Left kidney (tissue), 8 donors: ENCODE results near the gene SERINC2. TPM values are rescaled to one million over a fixed set of nuclear protein-coding genes. Genes with fewer than 3 reads are reported as not detected.

Experiments
- DNase-seq: peaks from one replicate; pipeline ENCODE4 v3.0.0-alpha.2; 2013
- long read RNA-seq, 8 donors: transcript quantifications; one replicate each; lab custom pipeline, GENCODE V29; 2026
- polyA plus RNA-seq: library from polyadenylated mRNA; unstranded; fragments of 120-200 nt; gene quantifications from one replicate; pipeline ENCODE4 v1.2.1, GENCODE V29; 2013; ENCODE audit not compliant: insufficient read length

Gene SERINC2
- 40.9 TPM for polyA plus RNA-seq
- long read RNA-seq, donor 1, transcript SERINC2-201 (10 exons, 1,997 nt): major isoform, 18 of 38 reads
- long read RNA-seq, donor 1, partial matches to known transcripts: 20 of 38 reads
- long read RNA-seq, donor 1, other reads (novel, unspliced or antisense): 0 of 38 reads
- long read RNA-seq, donor 2, partial matches to known transcripts: 14 of 17 reads
- long read RNA-seq, donor 2, other reads (novel, unspliced or antisense): 0 of 17 reads
- long read RNA-seq, donor 3, transcript SERINC2-201 (10 exons, 1,997 nt): major isoform, 8 of 27 reads
- long read RNA-seq, donor 3, partial matches to known transcripts: 19 of 27 reads
- long read RNA-seq, donor 3, other reads (novel, unspliced or antisense): 0 of 27 reads
- long read RNA-seq, donor 4: 0 reads
- long read RNA-seq, donor 5, transcript SERINC2-201 (10 exons, 1,997 nt): major isoform, 26 of 26 reads
- long read RNA-seq, donor 5, partial matches to known transcripts: 0 of 26 reads
- long read RNA-seq, donor 5, other reads (novel, unspliced or antisense): 0 of 26 reads
- long read RNA-seq, donor 6, transcript SERINC2-201 (10 exons, 1,997 nt): major isoform, 17 of 37 reads
- long read RNA-seq, donor 6, partial matches to known transcripts: 20 of 37 reads
- long read RNA-seq, donor 6, other reads (novel, unspliced or antisense): 0 of 37 reads
- long read RNA-seq, donor 7, transcript SERINC2-201 (10 exons, 1,997 nt): major isoform, 18 of 33 reads
- long read RNA-seq, donor 7, partial matches to known transcripts: 15 of 33 reads
- long read RNA-seq, donor 7, other reads (novel, unspliced or antisense): 0 of 33 reads
- long read RNA-seq, donor 8, transcript SERINC2-201 (10 exons, 1,997 nt): major isoform, 7 of 7 reads
- long read RNA-seq, donor 8, partial matches to known transcripts: 0 of 7 reads
- long read RNA-seq, donor 8, other reads (novel, unspliced or antisense): 0 of 7 reads

DNA sequence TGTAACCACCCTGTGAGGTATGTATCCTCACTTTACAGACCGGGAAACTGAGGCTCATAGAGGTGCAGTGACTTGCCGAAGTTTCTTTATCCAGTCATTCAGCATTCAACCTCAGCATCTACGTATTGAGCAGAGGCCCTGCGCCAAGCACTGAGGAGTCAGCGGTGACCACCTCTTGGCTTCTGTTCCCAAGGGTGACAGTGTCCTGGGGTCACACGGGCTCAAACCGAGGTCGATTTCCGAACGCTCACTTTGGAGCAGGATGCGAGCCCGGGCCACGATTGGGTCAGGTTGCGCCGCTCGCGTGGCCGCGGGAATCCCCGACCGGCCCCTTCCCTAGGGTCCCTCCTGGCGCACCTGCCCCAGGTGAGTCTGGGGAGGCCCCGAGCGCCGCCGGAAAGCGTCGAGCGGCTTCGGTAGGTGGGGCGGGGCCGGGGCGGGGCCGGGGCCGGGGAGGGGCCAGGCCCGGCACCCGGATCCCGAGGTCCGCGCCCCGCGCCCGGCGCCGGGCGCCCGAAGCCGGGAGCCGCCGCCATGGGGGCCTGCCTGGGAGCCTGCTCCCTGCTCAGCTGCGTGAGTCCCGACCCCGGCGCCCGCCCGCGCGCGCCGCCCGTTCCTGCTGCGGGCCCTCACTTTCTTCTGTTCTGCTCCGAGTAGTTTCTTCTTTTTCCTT is at the start of gene SERINC2:
SERINC2 (plus strand) TSS at position 482 of the 673 bp plus-strand sequence; CDS start at position 535, 53 bp downstream.
- peak; percentile 29 for DNase-seq

DNA sequence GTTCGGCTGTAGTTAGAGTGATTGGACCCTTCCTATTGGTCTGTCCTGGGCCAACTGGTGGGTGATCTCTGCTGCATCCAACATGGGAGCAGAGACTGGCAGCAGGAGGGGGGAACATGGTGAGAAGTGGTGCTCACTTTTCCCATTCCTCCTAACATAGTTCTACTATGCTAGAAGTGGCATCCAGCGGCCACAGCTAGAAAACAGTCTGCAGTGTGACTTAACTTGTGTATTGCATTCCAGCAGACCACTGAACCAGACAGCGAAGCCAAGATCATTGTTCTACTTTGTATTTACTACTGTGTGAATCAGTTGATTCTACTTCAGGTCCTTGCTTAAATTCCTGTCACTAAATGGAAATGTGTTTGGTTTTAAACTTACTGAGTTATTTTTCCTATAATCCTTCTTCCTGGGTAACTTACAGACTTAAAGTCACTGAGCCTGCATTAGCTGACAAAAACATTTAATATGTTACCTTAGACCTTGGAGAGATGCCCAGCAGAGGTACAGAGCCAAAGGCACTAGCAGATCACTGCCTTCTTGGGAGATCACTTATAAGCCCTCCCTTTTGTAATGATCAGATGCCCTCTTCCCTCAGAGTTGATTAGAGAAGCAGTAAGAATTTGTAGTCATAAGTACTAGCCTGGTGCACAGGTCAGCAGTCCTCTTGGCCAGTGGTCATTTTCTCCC is 48.3 kb upstream of the SERINC2 start:
- peak; percentile 66 for DNase-seq

DNA sequence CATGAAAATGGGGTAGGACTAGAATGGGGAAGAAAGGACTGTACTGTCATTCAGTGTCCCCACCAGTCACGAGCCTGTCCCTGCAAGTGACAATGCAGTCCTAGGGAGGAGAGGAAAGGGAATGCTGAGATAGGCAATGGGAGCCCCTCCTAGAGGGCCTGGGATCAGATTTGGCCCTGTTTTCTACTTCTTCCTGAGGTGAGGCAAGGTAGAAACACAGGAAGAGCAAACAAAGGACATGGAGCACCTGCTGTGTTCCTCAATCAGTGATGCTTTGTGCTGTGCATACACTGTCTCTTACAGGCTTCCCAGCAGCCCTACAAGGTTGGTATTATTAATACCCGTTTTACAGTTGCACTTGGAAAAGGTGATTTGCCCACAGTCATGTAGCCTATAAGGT is 46.2 kb upstream of the SERINC2 start:
- DNase-seq: no peak

DNA sequence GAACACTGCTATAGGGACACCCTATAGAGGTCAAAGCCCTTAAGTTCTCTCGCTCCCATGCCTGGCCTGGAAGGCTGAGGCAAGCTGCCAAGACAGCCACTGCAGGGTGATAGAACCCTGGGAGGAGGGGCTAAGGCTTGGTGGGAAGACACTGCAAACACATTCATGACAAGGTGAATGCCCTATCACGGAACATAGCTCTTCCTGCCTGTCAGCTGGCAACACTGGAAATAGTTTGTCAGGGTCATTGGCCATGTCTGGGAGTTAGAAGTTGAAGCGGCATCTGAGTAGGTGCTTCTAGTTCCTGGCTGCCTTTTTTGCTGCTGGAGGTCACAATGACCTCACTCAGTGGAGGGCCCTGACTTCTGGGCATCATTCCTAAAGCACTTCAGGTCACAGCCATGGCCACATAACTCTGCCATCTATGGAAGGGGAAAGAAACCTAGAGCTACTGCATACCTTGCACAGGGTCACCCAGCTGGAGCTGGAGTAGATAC is 44.4 kb upstream of the SERINC2 start:
- no peak for DNase-seq

DNA sequence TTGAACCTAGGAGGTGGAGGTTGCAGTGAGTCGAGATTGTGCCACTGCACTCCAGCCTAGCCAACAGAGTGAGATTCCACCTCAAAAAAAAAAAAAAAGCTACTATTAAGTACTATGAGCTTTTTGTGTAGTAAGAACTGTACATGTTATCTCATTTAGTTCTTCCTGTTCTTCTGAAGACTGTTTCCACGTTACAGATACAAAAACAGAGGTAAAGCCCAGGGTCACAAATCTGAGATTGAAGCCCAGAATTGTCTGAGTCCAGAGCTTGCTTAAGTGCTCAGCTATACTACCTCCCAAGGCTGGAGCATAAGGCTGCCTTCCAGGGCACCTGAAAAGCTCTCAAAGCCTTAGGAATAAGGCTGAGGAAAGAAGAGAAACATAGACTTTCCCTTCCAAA is 43.0 kb upstream of the SERINC2 start:
- no peak for DNase-seq

DNA sequence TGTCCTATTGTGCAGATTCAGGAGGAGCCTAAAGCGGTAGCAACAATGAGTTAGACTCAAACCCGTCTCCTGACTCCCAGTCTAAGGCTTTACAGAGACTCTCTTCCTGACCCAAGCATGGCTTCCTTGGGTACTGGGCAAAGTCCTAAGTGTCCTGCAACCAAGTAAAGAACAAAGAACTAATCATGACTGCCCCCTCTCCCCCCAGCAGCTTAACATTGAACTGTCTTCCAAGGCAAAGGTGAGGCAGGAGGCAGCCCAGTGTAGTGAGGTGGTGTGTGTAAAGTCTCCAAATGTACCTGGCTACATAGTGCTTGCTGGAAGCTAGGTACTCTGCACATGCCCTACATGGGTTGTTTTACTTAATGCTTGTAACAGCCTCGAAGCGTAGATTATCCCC is 42.4 kb upstream of the SERINC2 start:
- DNase-seq: no peak

DNA sequence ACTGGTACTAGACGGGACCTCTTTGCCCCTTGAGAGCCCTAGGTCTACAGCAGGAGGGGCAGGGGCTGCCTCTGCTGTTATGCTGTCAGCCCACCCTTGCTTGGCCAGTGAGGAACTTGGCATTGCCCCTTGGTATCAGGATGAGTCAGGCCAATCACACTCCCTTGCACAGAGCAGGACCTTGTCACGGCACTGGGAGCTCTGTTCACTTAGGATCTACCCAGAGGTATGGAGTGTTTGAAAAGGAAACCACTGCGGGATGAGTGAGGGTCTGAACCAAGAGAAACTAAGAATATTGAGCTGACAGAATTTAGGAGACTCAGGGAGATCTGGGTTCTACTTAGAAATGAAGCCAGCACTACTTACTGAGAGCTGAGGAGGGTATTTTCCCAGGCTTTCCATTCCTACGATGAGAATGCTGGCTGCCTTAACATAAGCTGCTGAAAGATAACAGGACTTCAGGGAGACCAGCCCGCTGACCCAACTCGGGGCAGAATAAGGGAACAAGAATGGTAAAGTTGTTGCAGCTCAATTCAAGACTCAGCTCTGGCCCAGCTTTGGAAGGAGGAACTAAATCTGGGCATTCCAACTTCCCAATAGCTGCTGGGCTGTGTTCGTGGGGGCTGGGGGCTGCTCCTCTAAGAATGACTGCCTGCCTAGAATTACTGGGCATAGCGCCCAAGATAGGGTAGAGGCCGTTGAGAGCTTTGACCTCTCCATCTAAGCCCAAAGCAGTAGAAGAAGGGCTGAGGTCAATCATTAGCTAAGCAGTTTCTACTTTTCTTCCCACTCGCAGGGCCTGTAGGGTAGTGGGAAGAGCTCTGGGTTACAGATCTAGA is 41.7 kb upstream of the SERINC2 start:
- DNase-seq: peak; percentile 27

DNA sequence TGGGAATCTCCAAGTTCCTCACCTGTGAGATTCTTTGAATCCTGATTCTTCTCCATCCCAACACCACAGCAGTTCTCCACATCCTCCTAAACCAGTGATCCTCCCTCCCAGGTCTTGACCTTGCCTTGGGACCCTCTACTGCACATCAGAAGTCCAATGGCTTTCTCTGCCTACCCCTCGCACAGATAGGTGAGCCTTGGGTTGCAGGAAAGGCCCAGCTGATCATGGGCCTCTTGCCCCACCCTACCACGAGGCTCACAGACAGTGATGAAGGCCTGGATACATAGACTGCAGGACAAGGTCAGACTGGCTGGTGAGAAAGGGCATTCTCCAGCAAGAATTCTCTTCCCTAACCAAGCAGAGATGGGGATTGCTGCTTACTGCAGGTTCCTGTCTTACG is 41.0 kb upstream of the SERINC2 start:
- no peak for DNase-seq

DNA sequence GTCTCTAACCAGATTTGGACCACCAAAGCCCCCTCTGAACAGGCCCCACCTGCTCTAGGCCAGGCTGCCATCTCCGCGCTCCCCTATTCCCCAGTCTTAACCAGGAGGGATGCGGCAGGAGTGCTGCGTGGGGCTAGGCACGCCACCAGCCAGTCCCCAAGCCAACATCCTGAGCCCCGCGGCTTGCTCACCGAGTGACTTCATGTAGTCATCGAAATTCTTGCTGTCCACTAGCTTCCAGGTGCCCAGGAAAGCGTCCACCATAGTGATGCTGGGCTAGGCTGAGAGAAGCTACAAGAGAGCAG is 40.3 kb upstream of the SERINC2 start:
- DNase-seq: no peak

DNA sequence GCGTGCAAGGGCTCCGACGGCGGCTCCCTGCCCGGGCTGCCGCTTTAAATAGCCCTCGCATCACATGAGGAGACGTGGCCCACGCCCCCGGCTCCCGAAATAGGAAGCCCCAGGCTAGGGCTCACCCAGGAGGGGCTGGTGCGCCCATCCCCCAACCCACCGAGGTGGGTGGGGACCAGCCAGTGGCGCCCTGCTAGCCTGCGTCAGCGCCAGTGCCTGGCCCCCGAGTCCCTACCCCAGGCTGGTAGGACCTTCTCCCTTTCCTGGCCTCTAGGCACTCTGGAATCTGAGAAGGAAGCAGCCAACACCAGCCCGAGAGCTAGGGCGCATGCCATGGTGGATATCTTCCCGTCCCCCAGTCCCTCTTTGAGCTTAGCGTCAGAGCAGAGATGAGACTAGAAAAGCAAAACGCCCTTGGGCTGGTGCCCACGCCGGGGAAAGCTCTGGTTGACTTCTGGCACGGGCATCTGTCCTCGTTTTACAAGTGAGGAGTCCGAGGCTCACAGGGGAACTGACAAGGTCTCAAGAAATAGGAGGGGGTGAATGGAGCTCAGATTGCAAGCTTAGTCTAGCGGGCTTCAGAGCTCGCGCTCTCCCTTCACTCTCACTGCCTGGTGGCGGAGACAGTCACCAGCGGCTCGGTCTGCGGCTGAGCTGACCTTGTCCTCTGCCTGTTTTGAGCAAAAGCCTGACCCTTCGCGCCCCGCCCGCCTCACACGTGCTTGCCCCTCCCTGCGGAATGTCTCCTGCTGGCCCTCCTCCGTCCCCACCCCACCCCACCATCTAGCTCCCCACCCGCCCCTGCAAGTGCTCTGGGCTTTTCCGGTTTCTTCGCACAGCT is 39.7 kb upstream of the SERINC2 start, which contains the start of gene FABP3:
FABP3 (minus strand) TSS at position 21 of the 841 bp plus-strand sequence. CDS start 62 bp downstream, outside the sequence.
- peak; percentile 76 for DNase-seq

DNA sequence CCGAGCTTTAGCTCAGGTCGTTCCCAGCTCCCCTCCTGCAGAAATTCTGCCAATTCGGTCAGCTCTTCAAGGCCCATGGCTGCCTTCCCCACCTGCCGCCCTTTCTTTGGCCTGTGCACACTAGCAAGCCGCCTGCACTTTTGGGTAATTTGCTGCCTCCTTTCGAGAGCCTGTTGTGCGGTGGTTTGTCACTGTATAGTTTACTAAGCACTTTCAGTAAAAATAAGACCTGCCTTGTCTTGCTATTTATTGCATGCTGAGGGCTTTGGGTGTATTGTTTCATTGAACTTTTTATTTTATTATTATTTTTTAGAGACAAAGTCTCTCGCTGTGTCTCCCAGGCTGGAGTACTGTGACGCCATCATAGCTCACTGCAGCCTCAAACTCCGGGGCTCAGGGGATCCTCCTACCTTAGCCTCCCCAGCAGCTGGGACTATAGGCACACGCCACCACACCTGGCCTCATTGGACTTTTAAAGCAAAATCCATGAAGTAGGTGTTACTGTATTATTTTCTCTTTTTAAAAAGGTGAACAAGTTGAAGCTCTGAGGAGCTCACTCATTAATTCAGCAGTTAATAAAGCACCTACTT is 39.0 kb upstream of the SERINC2 start:
- no peak for DNase-seq

DNA sequence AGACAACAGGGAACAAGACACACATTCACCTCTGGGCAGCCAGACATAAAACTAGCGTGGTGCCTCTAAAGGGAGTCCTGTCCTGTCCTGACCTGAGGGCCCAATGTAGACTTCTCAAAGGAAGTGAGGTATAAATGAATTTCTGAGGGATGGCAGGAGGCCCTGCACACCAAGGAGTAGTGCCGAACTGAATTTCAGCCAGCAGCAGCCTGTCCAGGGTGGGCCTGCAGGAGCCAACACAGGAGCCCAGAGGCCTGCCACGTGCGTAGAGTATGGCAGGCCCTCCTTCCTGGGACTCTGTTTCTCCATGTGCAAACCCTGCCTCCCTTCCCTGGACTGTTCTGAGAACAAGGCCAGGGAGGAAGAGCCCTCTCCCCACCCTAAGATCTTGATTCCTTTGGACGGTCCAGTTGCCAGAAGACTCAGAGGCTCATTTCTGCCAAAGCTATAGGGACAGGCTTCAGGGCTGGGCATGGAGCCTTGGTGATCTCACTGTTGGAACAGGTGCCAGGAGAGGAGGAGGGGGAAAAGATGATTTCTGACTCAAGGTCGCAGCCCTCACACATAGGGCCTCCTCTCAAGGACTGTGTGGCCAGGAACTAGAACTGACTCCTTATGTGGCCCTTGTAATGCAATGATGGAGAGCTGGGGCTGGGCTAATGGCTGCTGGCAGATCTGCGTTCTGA is 38.4 kb upstream of the SERINC2 start:
- no peak for DNase-seq

DNA sequence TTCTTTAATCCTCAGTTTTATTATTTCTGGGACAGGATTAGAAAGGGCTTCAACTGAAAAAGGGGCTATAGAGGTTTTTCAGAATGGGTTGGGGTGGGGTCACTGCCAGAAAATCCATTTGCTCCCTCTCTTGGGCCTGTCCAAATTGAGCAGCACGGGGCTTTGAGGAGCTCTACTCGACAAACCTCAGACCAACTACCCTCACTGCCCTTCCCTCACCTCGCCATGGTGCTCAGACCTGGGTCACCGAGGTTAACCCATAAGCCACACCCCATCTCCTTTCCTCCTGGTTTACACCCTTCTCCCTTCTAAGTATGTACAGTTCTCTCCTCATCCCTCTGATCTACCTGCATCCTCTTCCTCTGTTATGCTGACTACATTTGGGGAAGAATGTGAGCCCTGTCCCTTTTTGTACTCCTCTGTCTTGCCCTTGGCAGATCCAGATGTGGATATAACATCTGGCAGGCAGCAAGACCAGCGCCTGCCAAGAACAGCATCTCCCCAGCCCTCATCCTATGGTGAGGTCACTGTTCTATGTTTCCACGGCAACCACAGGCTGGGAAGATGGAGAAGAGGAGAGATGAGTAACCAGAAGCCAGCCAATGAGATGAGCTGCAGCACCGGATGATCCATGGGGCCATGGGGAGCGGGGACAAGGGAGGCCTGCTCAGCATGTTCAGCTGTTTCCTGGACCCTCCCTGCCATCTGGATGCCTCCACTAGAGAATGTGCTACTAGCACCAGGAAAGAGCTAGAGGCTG is 36.5 kb upstream of the SERINC2 start:
- DNase-seq: no peak

DNA sequence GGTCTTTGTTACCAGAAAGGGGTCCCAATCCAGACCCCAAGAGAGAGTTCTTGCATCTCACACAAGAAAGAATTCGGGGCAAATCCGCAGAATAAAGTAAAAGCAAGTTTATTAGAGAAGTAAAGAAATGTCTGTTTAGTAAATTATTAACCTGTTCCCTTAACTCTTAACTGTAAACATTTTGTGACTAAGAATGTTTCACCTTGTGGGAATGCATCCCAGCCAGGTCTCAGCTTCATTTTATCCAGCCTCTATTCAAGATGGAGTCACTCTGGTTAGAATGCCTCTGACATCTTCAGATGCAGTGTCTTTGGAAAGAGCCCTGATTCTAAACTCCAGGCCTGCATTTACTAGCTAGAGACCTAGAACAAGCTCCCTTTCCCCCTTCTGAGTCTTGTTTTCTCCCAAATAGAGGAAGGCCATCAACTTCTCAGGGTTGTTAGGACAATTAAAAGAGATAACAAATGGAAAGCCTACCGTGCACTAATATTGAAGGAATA is 35.6 kb upstream of the SERINC2 start:
- no peak for DNase-seq

DNA sequence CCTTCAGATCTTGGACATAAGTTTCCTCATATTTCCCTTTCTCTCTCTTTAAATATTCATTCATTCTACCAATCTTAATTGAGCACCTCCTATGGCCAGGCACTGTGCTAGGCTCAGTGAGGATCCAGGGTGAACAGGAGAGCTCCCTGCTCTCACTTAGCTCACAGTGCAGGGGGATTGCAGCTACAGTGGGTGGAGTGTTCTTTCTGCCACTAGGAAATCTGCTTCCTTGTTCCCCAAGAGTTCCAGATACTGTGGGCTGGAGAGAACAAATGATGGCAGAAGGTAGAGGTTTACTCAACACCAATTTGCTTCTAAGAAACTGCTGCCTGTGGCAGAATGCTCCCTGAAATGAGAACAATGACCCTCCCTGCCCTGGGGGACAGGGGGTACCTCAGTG is 35.0 kb upstream of the SERINC2 start:
- no peak for DNase-seq

DNA sequence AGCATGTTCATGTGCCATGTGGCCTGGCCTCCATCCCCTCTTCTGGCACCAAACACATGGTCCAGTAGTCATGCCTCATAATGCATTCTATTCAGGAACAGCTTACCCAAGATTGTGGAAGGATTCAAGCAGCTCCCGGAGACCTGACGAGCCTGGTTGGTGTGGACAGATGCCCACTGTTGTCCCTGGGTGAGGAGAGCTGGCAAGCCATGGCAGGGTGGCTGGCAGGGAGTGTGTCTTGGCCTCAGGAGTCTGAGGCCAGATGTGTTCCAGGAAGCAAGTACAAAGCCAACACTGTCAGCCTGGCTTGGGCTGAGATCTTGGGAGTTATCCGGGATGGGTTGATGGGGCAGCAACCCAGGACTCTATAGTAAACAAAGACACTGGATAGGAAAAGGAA is 32.8 kb upstream of the SERINC2 start:
- DNase-seq: no peak

DNA sequence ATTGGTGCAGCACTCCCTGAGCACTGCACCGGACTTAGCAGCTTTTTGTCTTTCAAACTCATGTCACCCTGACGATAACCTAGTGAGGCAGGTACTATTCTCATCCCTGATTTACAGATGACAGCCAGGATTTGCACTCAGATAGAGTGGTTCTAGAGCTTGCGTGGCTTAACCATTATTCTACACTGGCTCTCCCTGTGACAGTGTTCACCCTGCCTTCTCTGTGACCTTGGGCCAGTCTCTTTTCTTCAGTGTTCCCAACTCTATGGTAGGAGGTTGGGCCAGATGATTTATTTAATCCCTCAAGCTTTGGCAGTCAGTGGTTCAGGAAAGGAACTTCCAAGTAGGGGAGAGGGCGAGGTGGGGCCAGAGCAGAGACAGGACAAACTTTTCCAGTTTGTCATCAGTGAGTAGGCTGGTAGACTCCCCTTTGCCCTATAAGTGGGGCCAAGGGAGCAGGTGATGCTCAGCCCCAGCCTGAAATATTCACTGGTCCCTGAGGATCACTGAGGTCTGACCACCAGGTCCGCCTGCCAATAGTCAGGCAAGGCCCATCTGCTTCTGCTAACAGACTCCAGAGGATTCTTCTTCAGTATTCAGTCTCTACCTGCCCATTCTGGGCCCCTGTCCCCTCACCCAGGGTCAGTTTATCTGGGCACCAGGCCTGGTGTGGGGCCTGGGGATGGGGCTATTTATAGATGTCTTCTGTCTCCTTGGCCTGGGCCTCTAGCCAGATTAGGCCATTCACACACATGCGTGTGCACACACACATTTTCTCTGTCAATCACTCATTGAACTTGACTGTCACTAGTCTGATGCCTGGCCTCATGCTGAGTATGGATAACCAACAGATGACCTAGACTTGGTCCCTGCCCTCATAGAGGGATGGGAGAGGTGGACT is 31.4 kb upstream of the SERINC2 start:
- no peak for DNase-seq
